HepG2 (cell line): ENCODE results near the gene CARMIL3. TPM values are rescaled to one million over a fixed set of nuclear protein-coding genes. Genes with fewer than 3 reads are reported as not detected.
A peak's percentile ranks its signal among the peaks of the same experiment; 100 is the strongest.

ENCODE experiments used
- ATF7 ChIP-seq, 2 experiments: fragments of 450-650 bp in 1 of 2; sonication (generic) in 1 of 2; formaldehyde crosslinking in 1 of 2; IDR thresholded peaks; 2 replicates each; pipeline versions ENCODE4 v1.4.0 to v1.6.1; 2016 to 2020; ENCODE audit warnings: antibody characterized with exemption in 1 of 2, mild to moderate bottlenecking in 1 of 2, missing genetic modification reagents in 1 of 2
- GPN1 ChIP-seq: sonication (generic); formaldehyde crosslinking; IDR thresholded peaks from 2 replicates; pipeline ENCODE4 v1.5.1; 2020; ENCODE audit warnings: missing genetic modification reagents, borderline replicate concordance
- HDAC6 ChIP-seq: fragments of 200-600 bp; sonication (generic); IDR thresholded peaks from 2 replicates; pipeline ENCODE4 v1.7.0; 2017; ENCODE audit warnings: mild to moderate bottlenecking, antibody characterized with exemption, low read length, low read depth
- RXRA ChIP-seq: sonication (generic); formaldehyde crosslinking; IDR thresholded peaks from 2 replicates; pipeline ENCODE4 v1.5.1; 2020; ENCODE audit warnings: missing genetic modification reagents
- SUZ12 ChIP-seq: fragments of 150-350 bp; IDR thresholded peaks from 2 replicates; pipeline ENCODE4 v1.6.1; 2014; ENCODE audit warnings: low read depth, low read length
- WIZ ChIP-seq: sonication (generic); formaldehyde crosslinking; IDR thresholded peaks from 2 replicates; pipeline ENCODE4 v1.5.1; 2020; ENCODE audit warnings: mild to moderate bottlenecking, missing genetic modification reagents
- ZC3H4 ChIP-seq: sonication (generic); formaldehyde crosslinking; IDR thresholded peaks from 2 replicates; pipeline ENCODE4 v1.4.0; 2020; ENCODE audit warnings: missing genetic modification reagents, borderline replicate concordance
- ZFX ChIP-seq: sonication (generic); formaldehyde crosslinking; IDR thresholded peaks from 2 replicates; pipeline ENCODE4 v1.4.0; 2020; ENCODE audit warnings: mild to moderate bottlenecking, low read depth, missing genetic modification reagents, moderate library complexity
- ZNF501 ChIP-seq: sonication (generic); formaldehyde crosslinking; IDR thresholded peaks from 2 replicates; pipeline ENCODE4 v1.5.1; 2020; ENCODE audit warnings: mild to moderate bottlenecking, moderate library complexity, missing genetic modification reagents
- ZNF674 ChIP-seq: sonication (generic); formaldehyde crosslinking; IDR thresholded peaks from 2 replicates; pipeline ENCODE4 v1.5.0; 2020; ENCODE audit warnings: low read depth, mild to moderate bottlenecking, missing genetic modification reagents
- ZNF761 ChIP-seq: sonication (generic); formaldehyde crosslinking; conservative IDR thresholded peaks from 2 replicates; pipeline ENCODE4 v1.4.0; 2020; ENCODE audit warnings: mild to moderate bottlenecking, missing genetic modification reagents
- polyA plus RNA-seq, 8 experiments: library from polyadenylated mRNA; depleted of rRNA in 3 of 8; stranded (reverse) in 7 of 8; unstranded in 1 of 8; fragments of >200 nt; fragmentation: Illumina TruSeq in 4 of 8; extraction: Trizol in 4 of 8; gene quantifications; 2 replicates each; pipeline versions ENCODE4 v1.2.1 to v1.2.3, GENCODE V29; 2011 to 2016; ENCODE audit warnings: low read depth in 4 of 8, missing spikeins in 1 of 8, mixed read lengths in 1 of 8; ENCODE audit not compliant: insufficient read depth in 1 of 8
- total RNA-seq, 5 experiments: library from RNA; depleted of rRNA; stranded (reverse); fragments of >200 nt; fragmentation: Illumina TruSeq; extraction: Trizol; gene quantifications; 2 replicates each; pipeline ENCODE4 v1.2.3, GENCODE V29; 2016; ENCODE audit warnings: low read depth in 1 of 5
- TF ChIP-seq, protein P1 (sequence below): sonication (generic); formaldehyde crosslinking; IDR thresholded peaks from 2 replicates; pipeline ENCODE4 v1.5.0; 2020; ENCODE audit warnings: mild to moderate bottlenecking, missing genetic modification reagents, borderline replicate concordance
- TF ChIP-seq, protein P2 (sequence below): sonication (generic); formaldehyde crosslinking; IDR thresholded peaks from 2 replicates; pipeline ENCODE4 v1.8.0; 2022; ENCODE audit warnings: missing genetic modification reagents, mild to moderate bottlenecking, inconsistent platforms, borderline replicate concordance
- TF ChIP-seq, protein P3 (sequence below): sonication (generic); formaldehyde crosslinking; conservative IDR thresholded peaks from 2 replicates; pipeline ENCODE4 v1.4.0; 2020; ENCODE audit warnings: missing genetic modification reagents
- TF ChIP-seq, protein P4 (sequence below): sonication (generic); formaldehyde crosslinking; IDR thresholded peaks from 2 replicates; pipeline ENCODE4 v1.5.0; 2020; ENCODE audit warnings: mild to moderate bottlenecking, missing genetic modification reagents

The CARMIL3 gene
- total and polyA plus RNA-seq, 2 of the 13 experiments (the other 11 are each of a cell fraction or from before 2014, with no cell fraction given), result 0.27 to 0.55 TPM

DNA sequence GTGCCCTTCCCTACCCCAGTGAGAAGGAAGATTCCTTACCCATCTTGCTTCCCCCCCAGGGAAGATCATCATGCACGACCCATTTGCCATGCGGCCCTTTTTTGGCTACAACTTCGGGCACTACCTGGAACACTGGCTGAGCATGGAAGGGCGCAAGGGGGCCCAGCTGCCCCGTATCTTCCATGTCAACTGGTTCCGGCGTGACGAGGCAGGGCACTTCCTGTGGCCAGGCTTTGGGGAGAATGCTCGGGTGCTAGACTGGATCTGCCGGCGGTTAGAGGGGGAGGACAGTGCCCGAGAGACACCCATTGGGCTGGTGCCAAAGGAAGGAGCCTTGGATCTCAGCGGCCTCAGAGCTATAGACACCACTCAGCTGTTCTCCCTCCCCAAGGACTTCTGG lies 51.6 kb downstream of the CARMIL3 start (continued):
- TF ChIP-seq, protein P1, sequence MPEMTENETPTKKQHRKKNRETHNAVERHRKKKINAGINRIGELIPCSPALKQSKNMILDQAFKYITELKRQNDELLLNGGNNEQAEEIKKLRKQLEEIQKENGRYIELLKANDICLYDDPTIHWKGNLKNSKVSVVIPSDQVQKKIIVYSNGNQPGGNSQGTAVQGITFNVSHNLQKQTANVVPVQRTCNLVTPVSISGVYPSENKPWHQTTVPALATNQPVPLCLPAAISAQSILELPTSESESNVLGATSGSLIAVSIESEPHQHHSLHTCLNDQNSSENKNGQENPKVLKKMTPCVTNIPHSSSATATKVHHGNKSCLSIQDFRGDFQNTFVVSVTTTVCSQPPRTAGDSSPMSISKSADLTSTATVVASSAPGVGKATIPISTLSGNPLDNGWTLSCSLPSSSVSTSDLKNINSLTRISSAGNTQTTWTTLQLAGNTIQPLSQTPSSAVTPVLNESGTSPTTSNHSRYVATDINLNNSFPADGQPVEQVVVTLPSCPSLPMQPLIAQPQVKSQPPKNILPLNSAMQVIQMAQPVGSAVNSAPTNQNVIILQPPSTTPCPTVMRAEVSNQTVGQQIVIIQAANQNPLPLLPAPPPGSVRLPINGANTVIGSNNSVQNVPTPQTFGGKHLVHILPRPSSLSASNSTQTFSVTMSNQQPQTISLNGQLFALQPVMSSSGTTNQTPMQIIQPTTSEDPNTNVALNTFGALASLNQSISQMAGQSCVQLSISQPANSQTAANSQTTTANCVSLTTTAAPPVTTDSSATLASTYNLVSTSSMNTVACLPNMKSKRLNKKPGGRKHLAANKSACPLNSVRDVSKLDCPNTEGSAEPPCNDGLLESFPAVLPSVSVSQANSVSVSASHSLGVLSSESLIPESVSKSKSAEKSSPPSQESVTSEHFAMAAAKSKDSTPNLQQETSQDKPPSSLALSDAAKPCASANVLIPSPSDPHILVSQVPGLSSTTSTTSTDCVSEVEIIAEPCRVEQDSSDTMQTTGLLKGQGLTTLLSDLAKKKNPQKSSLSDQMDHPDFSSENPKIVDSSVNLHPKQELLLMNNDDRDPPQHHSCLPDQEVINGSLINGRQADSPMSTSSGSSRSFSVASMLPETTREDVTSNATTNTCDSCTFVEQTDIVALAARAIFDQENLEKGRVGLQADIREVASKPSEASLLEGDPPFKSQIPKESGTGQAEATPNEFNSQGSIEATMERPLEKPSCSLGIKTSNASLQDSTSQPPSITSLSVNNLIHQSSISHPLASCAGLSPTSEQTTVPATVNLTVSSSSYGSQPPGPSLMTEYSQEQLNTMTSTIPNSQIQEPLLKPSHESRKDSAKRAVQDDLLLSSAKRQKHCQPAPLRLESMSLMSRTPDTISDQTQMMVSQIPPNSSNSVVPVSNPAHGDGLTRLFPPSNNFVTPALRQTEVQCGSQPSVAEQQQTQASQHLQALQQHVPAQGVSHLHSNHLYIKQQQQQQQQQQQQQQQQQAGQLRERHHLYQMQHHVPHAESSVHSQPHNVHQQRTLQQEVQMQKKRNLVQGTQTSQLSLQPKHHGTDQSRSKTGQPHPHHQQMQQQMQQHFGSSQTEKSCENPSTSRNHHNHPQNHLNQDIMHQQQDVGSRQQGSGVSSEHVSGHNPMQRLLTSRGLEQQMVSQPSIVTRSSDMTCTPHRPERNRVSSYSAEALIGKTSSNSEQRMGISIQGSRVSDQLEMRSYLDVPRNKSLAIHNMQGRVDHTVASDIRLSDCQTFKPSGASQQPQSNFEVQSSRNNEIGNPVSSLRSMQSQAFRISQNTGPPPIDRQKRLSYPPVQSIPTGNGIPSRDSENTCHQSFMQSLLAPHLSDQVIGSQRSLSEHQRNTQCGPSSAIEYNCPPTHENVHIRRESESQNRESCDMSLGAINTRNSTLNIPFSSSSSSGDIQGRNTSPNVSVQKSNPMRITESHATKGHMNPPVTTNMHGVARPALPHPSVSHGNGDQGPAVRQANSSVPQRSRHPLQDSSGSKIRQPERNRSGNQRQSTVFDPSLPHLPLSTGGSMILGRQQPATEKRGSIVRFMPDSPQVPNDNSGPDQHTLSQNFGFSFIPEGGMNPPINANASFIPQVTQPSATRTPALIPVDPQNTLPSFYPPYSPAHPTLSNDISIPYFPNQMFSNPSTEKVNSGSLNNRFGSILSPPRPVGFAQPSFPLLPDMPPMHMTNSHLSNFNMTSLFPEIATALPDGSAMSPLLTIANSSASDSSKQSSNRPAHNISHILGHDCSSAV (CRISPR knock-in tag), result no peak
- TF ChIP-seq ZNF501 (CRISPR knock-in tag) (0 out of 2 replicates have a peak, but pooled peaks have one; percentile 7), RXRA (CRISPR knock-in tag) (0 out of 2 replicates have a peak, but pooled peaks have one; percentile 34), ZNF761 (CRISPR knock-in tag) (0 out of 2 replicates have a peak, but pooled peaks have one; percentile 43), ATF7 (IDR thresholded peaks at IDR 0.05) (no peak), ATF7 (CRISPR knock-in tag; IDR thresholded peaks at IDR 0.05) (0 out of 2 replicates have a peak, but pooled peaks have one; percentile 45), WIZ (CRISPR knock-in tag) (no peak), ZC3H4 (no peak), ZFX (CRISPR knock-in tag) (no peak), GPN1 (CRISPR knock-in tag) (no peak), SUZ12 (no peak), HDAC6 (no peak), ZNF674 (CRISPR knock-in tag) (no peak)
- TF ChIP-seq, protein P2, sequence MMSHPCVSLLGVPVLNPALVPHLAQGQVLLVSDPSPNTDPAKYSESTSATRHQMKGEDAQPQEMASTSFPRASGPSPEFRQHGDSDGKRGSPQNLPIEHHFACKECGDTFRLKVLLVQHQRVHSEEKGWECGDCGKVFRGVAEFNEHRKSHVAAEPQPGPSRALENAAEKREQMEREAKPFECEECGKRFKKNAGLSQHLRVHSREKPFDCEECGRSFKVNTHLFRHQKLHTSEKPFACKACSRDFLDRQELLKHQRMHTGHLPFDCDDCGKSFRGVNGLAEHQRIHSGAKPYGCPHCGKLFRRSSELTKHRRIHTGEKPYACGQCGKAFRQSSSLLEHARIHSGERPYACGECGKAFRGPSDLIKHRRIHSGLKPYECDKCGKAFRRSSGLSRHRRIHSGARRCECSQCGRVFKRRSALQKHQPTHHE, result no peak
- TF ChIP-seq, protein P3, sequence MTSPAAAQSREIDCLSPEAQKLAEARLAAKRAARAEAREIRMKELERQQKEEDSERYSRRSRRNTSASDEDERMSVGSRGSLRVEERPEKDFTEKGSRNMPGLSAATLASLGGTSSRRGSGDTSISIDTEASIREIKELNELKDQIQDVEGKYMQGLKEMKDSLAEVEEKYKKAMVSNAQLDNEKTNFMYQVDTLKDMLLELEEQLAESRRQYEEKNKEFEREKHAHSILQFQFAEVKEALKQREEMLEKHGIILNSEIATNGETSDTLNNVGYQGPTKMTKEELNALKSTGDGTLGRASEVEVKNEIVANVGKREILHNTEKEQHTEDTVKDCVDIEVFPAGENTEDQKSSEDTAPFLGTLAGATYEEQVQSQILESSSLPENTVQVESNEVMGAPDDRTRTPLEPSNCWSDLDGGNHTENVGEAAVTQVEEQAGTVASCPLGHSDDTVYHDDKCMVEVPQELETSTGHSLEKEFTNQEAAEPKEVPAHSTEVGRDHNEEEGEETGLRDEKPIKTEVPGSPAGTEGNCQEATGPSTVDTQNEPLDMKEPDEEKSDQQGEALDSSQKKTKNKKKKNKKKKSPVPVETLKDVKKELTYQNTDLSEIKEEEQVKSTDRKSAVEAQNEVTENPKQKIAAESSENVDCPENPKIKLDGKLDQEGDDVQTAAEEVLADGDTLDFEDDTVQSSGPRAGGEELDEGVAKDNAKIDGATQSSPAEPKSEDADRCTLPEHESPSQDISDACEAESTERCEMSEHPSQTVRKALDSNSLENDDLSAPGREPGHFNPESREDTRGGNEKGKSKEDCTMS (CRISPR knock-in tag), result no peak
- TF ChIP-seq, protein P4, sequence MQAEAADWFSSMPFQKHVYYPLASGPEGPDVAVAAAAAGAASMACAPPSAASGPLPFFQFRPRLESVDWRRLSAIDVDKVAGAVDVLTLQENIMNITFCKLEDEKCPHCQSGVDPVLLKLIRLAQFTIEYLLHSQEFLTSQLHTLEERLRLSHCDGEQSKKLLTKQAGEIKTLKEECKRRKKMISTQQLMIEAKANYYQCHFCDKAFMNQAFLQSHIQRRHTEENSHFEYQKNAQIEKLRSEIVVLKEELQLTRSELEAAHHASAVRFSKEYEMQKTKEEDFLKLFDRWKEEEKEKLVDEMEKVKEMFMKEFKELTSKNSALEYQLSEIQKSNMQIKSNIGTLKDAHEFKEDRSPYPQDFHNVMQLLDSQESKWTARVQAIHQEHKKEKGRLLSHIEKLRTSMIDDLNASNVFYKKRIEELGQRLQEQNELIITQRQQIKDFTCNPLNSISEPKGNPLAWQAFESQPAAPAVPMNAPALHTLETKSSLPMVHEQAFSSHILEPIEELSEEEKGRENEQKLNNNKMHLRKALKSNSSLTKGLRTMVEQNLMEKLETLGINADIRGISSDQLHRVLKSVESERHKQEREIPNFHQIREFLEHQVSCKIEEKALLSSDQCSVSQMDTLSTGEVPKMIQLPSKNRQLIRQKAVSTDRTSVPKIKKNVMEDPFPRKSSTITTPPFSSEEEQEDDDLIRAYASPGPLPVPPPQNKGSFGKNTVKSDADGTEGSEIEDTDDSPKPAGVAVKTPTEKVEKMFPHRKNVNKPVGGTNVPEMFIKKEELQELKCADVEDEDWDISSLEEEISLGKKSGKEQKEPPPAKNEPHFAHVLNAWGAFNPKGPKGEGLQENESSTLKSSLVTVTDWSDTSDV (CRISPR knock-in tag), result peak; percentile 69; the same call in 1 of the 2 replicates
